ENCODE measurements around the gene ASXL2. TPM values are rescaled to one million over a fixed set of nuclear protein-coding genes. Genes with fewer than 3 reads are reported as not detected.

The ASXL2 gene
- total RNA-seq, 1 donor from 2014 or later, result 25.4 TPM

GRCh38 chr2:25797620-25798488, 80.4 kb downstream of the ASXL2 start:
- Mint-ChIP-seq H3K27ac (no peak overlapping the region), H3K36me3 (peaks cover 25% of the 10 kb centered on the region), H3K4me1 (no peaks in the 10 kb centered on the region), H3K9me3 (no peaks in the 10 kb centered on the region), H3K27me3 (ENCODE audit: low read depth) (no peaks in the 10 kb centered on the region), H3K4me3 (no peak overlapping the region)
- DNase-seq (ENCODE audit: low spot score in 2 of 2, unreplicated experiment in 2 of 2), result no peak
- TF ChIP-seq CTCF (IDR thresholded peaks at IDR 0.05; ENCODE audit: unreplicated experiment), result no peak

GRCh38 chr2:25794544-25795276, 83.6 kb downstream of the ASXL2 start:
- H3K9me3 Mint-ChIP-seq, result no peaks in the 10 kb centered on the region

GRCh38 chr2:25790074-25790790, 88.1 kb downstream of the ASXL2 start:
- no peaks in the 10 kb centered on the region for H3K4me1 Mint-ChIP-seq
- no peaks in the 10 kb centered on the region for H3K9me3 Mint-ChIP-seq
- H3K36me3 Mint-ChIP-seq, result peaks cover 8% of the 10 kb centered on the region
- TF ChIP-seq CTCF (IDR thresholded peaks at IDR 0.05; ENCODE audit: unreplicated experiment), result no peak
- no peak overlapping the region for H3K4me3 Mint-ChIP-seq
- no peak overlapping the region for H3K27ac Mint-ChIP-seq
- no peaks in the 10 kb centered on the region for H3K27me3 Mint-ChIP-seq (ENCODE audit: low read depth)
- DNase-seq (ENCODE audit: low spot score in 2 of 2, unreplicated experiment in 2 of 2), result no peak

More at GRCh38 chr2:25794544-25795276, 83.6 kb downstream of the ASXL2 start:
- TF ChIP-seq CTCF (IDR thresholded peaks at IDR 0.05; ENCODE audit: unreplicated experiment), result no peak
- no peaks in the 10 kb centered on the region for H3K4me1 Mint-ChIP-seq
- no peak overlapping the region for H3K27ac Mint-ChIP-seq
- no peaks in the 10 kb centered on the region for H3K27me3 Mint-ChIP-seq (ENCODE audit: low read depth)
- DNase-seq (ENCODE audit: low spot score in 2 of 2, unreplicated experiment in 2 of 2), result no peak
- H3K4me3 Mint-ChIP-seq, result no peak overlapping the region
- peaks cover 29% of the 10 kb centered on the region for H3K36me3 Mint-ChIP-seq

- no peak overlapping the region for H3K27ac Mint-ChIP-seq
- no peaks in the 10 kb centered on the region for H3K9me3 Mint-ChIP-seq
- H3K4me3 Mint-ChIP-seq, result no peak overlapping the region
- peaks cover 10% of the 10 kb centered on the region for H3K36me3 Mint-ChIP-seq
- no peaks in the 10 kb centered on the region for H3K27me3 Mint-ChIP-seq (ENCODE audit: low read depth)
- no peak for TF ChIP-seq CTCF (IDR thresholded peaks at IDR 0.05; ENCODE audit: unreplicated experiment)
- DNase-seq (ENCODE audit: low spot score in 2 of 2, unreplicated experiment in 2 of 2), result no peak
- H3K4me1 Mint-ChIP-seq, result no peaks in the 10 kb centered on the region
These were observed 89.8 kb downstream of the ASXL2 start for GRCh38 chr2:25788457-25788856.

GRCh38 chr2:25787020-25787419, 91.3 kb downstream of the ASXL2 start:
- no peak overlapping the region for H3K4me3 Mint-ChIP-seq
- no peak for TF ChIP-seq CTCF (IDR thresholded peaks at IDR 0.05; ENCODE audit: unreplicated experiment)
- H3K27me3 Mint-ChIP-seq (ENCODE audit: low read depth), result no peaks in the 10 kb centered on the region
- H3K27ac Mint-ChIP-seq, result no peak overlapping the region
- no peaks in the 10 kb centered on the region for H3K4me1 Mint-ChIP-seq
- no peak for DNase-seq (ENCODE audit: low spot score in 2 of 2, unreplicated experiment in 2 of 2)
- H3K36me3 Mint-ChIP-seq, result peaks cover 12% of the 10 kb centered on the region
- H3K9me3 Mint-ChIP-seq, result no peaks in the 10 kb centered on the region

Measured in mesothelial cell of epicardium (in vitro differentiated cells).